NCI-H460 (cell line): Measurements from ENCODE around the gene USP40. TPM values are rescaled to one million over a fixed set of nuclear protein-coding genes. Genes with fewer than 3 reads are reported as not detected.

Experiments used
- DNase-seq: peaks from one replicate; pipeline ENCODE4 v3.0.0-alpha.2; 2016; ENCODE audit warnings: low read depth; ENCODE audit errors: extremely low read depth
- total RNA-seq: library from RNA; depleted of rRNA; stranded (reverse); fragments of >200 nt; shearing (Covaris generic); gene quantifications from 2 replicates; pipeline ENCODE4 v1.2.3, GENCODE V29; 2014

The USP40 gene
- total RNA-seq, 1 experiment from 2014 or later = 43.6 TPM

DNA sequence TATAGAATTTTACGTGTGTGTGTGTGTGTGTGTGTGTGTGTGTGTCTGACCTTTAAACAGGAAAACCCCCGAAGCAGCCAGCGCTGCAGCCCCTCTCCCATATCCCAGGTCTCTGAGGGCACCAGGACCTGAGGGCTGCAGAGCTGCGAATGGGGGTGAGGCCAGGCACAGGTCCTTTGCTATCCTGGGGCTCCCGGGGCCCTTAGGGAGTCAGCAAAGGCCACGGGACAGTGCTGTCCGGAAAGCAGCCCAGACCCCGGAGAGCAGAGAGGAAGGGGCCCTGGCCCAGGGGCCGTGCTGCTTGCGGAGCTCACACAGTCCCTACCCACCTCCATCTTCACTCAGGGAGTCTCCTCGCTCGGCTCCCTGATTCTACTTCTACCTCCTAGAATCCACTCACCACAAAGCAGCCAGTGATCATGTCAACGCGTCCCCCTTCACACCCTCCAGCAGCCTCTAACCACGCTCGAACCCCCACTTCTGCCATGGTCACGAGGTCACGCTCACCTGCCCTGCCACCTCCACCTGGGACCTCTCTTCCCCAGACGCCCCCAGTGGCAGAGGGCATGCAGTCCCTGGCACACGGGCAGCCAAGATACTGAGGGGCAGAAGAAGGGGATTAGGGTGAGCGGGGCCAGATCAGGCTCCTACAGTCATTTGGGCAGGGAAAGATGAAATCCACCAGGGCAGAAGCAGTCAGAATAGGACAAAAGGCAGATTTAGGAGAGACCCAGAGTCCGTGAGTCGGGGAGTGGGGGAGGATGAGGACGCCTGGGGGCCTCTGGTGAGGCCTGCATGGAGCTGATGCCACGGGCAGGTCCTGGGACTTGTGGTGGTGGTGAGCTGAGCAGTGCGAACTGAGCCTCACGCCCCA is 86.7 kb downstream of the USP40 start:
- DNase-seq = no peak

GRCh38 chr2:233477548-233478433 is 88.8 kb downstream of the USP40 start:
- DNase-seq = no peak

DNA sequence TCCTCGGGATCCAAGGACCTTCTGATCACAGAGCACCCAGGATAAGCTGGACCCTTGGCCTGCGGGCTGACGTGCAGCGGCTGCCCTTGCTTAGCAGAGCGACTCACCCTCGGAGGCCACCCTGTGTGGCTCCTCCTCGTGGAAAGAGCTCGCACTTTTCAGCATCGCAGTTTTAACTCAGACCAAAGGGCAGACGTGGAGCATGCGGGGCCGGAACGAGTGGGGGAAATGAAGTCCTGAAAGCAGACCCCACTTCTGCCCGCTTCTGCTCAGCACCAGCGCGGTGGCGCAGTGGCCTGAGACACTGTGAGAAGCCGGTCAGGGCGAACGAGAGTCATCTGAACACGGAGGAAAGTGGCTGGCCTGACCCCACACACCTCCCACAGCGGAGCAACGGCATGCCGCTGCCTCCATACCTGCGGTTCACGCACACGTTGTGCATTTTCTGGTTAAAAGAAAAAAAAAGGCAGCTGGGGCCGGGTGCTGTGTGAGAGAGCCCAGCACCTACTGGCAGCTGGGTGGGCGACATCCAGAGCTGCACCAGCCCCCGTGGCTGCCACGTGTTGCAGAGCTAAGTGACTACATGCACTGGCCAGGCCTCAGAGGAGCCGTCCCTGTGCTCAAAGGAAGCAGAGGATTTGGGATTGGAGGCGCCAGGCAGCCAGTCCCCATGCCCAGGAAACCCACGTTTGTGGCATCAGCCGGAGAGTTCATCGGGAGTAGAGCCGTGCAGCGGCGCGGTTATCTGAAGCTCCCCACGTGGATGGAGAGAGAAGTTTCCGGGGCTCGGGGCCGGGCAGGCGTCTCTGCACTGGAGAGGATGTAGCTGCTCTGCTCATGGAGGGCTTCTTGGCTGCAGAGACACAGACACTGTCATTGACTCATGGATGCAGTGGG is 89.7 kb downstream of the USP40 start:
- DNase-seq = no peak

DNA sequence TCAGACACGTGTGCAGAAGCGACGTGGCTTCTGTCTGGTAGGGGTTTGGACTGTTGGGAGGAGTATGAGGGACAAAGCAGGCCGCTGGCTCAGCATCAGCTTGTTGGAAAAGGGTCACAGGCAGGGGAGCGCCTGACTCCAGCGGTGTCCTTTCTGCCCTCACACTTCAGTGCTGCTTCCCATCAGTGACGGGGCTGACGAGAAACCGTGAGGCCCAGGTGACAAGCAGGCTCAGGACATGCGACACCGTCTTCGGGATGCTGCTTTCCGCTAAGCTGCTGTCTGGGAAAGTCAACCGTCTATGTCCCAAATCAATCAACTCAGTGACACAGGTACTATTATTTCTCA is 90.5 kb downstream of the USP40 start:
- no peak for DNase-seq

DNA sequence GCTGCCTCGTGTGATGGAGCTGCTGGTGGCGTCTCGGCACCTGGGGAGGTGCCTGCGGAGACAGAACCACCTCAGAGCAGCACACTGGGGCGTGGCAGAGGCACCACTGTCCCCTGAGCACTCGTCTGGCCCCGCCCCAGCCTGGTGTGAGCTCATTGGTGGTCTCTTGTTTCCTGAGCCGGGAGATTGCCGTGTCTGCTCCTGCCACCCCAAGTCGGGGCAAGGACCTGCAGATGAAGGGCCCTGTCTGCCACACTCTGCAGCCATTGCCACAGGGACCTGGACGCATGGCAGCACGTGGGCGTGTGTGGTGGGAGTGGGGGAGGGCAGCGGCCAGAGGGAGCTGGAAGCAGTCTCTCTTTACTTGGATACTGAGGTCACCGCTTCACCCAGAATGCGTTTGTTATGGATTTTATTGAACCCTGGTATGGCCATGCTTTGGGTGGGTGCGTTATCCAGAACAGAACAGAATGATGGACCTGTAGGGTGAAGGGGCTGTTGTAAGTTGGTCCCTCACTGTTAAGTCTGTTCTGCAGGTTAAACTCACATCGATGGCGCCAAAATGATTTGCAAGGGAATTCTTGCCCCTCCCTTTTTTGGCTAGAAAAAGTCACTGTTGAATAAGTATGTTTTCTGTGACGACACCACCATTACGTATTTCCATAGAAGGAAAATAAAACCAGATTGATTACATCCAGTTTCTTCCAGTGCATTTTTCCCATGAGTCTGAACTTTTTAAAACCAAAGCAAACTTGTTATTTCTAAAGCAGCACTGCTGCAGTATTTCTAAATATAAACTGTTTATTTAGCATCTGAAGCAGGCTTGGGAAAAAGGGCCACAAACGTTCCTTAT is 92.0 kb downstream of the USP40 start:
- no peak for DNase-seq

DNA sequence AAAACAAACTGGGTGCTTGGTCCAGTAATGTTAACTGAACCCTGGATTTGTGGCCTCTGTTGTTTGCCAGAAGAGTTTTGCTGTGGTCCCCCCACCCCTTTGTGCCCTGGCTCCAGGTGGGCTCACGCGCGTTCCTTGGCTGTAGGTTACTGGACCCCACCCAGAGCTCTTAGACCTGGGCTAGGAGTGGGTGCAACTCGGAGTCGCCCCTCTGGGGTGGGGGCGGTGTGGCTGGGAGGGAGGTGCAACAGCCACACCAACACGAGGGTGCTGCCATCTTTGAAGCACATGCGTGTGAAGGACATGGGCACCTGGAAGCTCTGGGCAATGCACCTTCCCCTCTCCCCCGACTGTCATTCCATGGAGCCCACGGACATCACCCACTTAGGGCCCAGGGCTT is 92.7 kb downstream of the USP40 start:
- DNase-seq = no peak

- DNase-seq = no peak
Measured at GRCh38 chr2:233473386-233473791, 93.2 kb downstream of the USP40 start.

DNA sequence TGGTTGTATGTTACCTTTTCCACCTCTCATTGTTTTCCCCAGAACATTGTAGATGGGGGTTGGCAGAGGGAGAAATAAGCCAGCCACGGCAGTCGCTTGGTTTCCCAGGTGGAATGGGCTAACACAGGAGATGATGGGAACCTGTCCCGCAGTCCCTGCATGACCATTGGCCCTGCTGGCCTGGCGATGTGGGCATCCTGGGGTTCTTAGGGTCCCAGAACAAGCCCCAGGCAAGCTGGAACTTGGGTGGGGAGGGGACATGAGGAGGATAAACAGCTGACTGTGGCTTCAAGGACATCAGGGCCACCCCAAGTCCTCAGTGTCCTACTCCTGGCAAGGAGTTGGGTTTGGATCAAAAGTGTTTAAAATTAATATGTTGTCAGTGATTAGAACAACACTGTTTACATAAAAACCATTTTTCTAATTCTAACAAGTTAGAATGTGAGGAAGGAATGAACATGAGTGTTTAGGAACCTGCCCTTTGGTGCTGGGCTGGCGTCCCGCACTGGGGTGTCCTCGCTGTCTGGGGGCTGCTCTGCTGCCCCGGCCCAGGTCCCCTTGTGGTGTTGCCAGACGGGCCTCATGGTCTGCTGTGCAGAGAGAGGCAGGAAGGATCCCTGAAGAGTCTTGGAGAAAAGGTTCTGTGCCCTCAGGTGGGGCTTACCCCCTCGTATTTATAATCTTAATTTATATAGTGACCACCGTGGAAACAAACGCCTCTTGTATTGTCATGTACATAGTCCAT is 95.1 kb downstream of the USP40 start:
- no peak for DNase-seq

- DNase-seq = no peak
Measured at GRCh38 chr2:233470839-233471238, 95.7 kb downstream of the USP40 start.

- DNase-seq = no peak
Measured at GRCh38 chr2:233470011-233470687, 96.4 kb downstream of the USP40 start.

GRCh38 chr2:233469261-233470010 is 97.1 kb downstream of the USP40 start:
- no peak for DNase-seq

DNA sequence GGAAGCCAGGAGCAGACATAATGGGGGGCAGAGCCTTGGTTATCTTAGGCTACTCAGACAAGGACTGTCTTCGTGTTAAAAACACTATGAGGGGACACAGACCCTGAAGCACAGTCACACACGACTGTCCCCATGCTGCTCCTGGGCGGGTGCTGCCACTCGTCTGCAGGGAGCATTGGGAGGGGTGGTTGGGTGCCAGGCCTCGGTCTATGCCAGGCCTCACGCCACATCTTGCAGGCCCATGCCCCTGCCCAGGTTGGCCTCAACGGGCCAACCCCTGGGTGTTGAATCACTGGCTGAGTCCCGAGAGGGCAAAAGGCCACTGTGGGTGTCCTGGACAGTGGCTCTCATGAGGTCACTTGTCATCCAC is 97.9 kb downstream of the USP40 start:
- no peak for DNase-seq

GRCh38 chr2:233468047-233468740 is 98.4 kb downstream of the USP40 start:
- DNase-seq = no peak

- DNase-seq = no peak
Measured at GRCh38 chr2:233466991-233467603, 99.5 kb downstream of the USP40 start.

- DNase-seq = no peak
Measured at GRCh38 chr2:233464531-233465240, 101.9 kb downstream of the USP40 start.

DNA sequence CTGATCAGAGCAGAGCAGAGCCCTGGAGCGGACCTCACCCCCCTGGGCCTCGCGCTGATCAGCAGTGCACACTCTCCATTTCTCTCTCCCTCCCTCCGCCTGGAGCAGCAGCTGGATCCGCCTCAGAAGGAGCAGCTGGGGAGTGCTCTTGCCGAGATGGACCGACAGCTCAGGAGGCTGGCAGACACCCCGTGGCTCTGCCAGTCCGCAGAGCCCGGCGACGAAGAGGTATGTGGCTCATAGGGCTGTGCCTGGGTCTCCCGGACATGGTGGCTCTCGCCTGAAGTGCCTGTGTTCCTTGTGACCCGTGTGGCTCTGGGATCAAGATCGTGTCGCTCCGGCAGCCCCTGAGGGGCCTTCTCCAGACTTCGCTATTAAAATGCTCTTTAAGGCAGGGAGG is 102.5 kb downstream of the USP40 start:
- DNase-seq = no peak
